Psoas muscle (tissue), 8 donors: ENCODE results near the gene ACOX3. TPM values are rescaled to one million over a fixed set of nuclear protein-coding genes. Genes with fewer than 3 reads are reported as not detected.
A peak's percentile ranks its signal among the peaks of the same experiment; 100 is the strongest.

Experiments
- ATAC-seq, 4 donors: fragments of 200-7000 bp; cut with Tn5 transposase; one replicate each; pipeline ENCODE4 v1.9.1; 2020; ENCODE audit warnings: moderate library complexity in 3 of 4, mild to moderate bottlenecking in 2 of 4
- DNase-seq, 2 donors: peaks; one replicate each; pipeline ENCODE4 v3.0.0-alpha.2; 2020
- H3K27ac ChIP-seq: fragments of 200-600 bp; one replicate; pipeline ENCODE4 v1.8.0; 2022
- H3K27me3 ChIP-seq, 3 donors: fragments of 200-600 bp in 1 of 3; one replicate each; pipeline versions ENCODE4 v1.6.1 to v1.8.0; 2013 to 2022; ENCODE audit warnings: low read length in 2 of 3, mild to moderate bottlenecking in 2 of 3, moderate library complexity in 1 of 3; ENCODE audit not compliant: insufficient read depth in 3 of 3
- H3K36me3 ChIP-seq, 2 donors: fragments of 200-600 bp in 1 of 2; one replicate each; pipeline versions ENCODE4 v1.6.1 to v1.8.0; 2013 to 2022; ENCODE audit warnings: low read depth in 1 of 2, mild to moderate bottlenecking in 1 of 2, moderate library complexity in 1 of 2; ENCODE audit not compliant: insufficient read depth in 1 of 2
- H3K4me1 ChIP-seq: fragments of 200-600 bp; one replicate; pipeline ENCODE4 v1.8.0; 2022
- H3K4me3 ChIP-seq: fragments of 200-600 bp; one replicate; pipeline ENCODE4 v1.8.0; 2022; ENCODE audit warnings: mild to moderate bottlenecking
- H3K9me3 ChIP-seq: fragments of 200-600 bp; one replicate; pipeline ENCODE4 v1.8.0; 2022
- WGBS, 3 donors: extraction: QIAGEN DNeasy Blood & Tissue Kit; methylation state at CpG; one replicate each; pipeline versions ENCODE4 v1.1.6 to v1.1.7; 2013; 5-methylcytosine and 5-hydroxymethylcytosine counted together
- intact Hi-C, 2 donors: fragments of 100-400 bp; cut with DNase I; formaldehyde crosslinking; loops; one replicate each; pipeline versions ENCODE4 v1.11.0 to v1.14.2; 2022
- polyA plus RNA-seq, 3 donors: library from polyadenylated mRNA; stranded (reverse); fragments of 200-250 nt; gene quantifications; one replicate each; pipeline ENCODE4 v1.2.3, GENCODE V29; 2013
- total RNA-seq, 4 donors: library from RNA; stranded (reverse); fragmentation: NEBNext Ultra II Directional in 2 of 4; extraction: Animal tissue kit (Norgen Biotek cat#: 25700) in 2 of 4; gene quantifications; one replicate each; pipeline versions ENCODE4 v1.2.1 to v1.2.4, GENCODE V29; 2021 to 2023
- TF ChIP-seq, protein P1 (sequence below): fragments of 200-600 bp; IDR thresholded peaks from one replicate; pipeline ENCODE4 v1.8.0; 2022; ENCODE audit warnings: antibody characterized with exemption
- donor health status: healthy with polysubstance abuse.
- donor health status: DM: no; HTN: no; CAD: no; lungs with moderate emphysema.
- donor health status: Bipolar disorder and iron deficiency.
- donor health status: healthy.
- donor health status: DM: yes; HTN: yes; CAD: no.
- donor health status: DM: no; HTN: no; CAD: no.
- donor health status: DM: no; HTN: no; CAD: no.
- donor health status: DM: yes; HTN: yes; CAD: no.

ACOX3 gene
- total and polyA plus RNA-seq, 7 donors: 5.6 to 18.8 (median 10.8) TPM

DNA sequence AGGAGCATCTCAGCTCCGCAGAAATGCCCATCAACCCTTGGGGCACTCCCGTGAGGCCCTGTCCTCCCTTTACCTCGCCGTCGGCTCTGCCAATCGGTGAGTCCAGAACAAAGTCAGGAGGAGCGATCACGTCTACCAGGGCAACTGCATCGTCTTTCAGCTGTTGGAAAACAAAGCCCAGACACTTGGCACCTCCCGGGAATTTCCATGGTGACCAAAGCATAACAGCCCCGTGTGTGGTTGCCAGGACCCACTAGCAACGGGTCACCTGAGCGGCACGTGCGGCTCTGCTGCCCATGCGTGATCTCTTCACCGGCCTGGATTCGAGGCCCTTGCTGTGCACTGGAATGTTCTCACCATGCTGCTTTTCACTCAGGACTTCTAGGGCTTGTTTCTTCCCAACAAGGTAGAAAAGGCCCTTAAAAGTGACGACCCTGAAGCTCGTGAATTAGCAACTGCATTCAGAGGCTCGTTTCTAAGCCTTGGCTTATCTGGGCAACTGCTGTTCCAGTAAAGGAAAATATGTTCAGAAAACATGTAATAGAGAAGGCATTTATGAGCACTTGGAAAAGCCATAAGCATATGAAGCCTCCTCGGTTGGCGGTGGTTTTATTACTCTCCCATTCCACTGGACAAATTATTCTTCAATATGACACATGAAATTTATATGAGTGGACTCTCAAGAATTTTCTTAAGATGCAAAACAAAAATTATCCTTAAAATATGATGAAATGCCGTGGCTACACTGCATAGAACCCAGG lies 69.5 kb downstream of the ACOX3 start:
- peak; percentile 43 to 79 (median 72) for ATAC-seq

DNA sequence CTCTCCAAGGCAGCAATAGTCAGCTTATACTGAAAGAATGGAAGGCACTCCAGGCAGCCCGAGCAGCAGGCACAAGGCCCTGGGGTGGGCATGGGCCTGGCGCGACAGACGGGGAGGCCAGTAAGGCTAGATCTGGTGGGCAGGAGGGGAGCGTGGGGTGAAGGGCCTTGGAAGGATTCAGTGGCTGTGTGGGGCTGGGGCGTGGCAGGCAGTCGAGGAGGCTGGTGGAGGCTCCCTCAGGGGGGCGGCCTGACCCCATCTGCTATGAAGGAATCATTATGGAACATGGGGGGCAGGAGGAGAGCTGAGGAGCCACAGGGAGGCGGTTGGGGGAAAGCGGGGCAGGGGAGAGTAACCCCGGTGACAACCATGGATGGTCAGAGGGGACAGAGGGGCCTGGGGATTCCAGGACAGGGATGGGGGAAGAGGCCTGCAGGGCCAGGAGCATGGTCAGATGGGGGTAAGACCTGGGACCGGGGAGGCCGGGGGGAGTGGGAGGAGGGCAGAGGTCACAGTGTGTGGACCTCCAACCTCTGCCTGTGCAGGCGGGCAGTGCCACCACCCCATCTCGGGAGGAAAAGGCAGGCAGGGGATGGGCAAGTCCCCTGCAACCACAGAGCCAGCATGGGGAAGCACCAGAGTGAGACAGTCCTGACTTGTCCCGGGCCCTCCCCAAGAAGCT lies 70.3 kb downstream of the ACOX3 start:
- H3K27me3 ChIP-seq: no peaks in the 10 kb centered on the region
- no peak overlapping the region for H3K4me3 ChIP-seq
- DNase-seq: peak; percentile 10 to 32
- TF ChIP-seq, protein P1, sequence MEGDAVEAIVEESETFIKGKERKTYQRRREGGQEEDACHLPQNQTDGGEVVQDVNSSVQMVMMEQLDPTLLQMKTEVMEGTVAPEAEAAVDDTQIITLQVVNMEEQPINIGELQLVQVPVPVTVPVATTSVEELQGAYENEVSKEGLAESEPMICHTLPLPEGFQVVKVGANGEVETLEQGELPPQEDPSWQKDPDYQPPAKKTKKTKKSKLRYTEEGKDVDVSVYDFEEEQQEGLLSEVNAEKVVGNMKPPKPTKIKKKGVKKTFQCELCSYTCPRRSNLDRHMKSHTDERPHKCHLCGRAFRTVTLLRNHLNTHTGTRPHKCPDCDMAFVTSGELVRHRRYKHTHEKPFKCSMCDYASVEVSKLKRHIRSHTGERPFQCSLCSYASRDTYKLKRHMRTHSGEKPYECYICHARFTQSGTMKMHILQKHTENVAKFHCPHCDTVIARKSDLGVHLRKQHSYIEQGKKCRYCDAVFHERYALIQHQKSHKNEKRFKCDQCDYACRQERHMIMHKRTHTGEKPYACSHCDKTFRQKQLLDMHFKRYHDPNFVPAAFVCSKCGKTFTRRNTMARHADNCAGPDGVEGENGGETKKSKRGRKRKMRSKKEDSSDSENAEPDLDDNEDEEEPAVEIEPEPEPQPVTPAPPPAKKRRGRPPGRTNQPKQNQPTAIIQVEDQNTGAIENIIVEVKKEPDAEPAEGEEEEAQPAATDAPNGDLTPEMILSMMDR: no peak
- H3K9me3 ChIP-seq: no peaks in the 10 kb centered on the region
- intact Hi-C loops: no loop called here
- ATAC-seq: peak in 2 of 4 donors; percentile 3 to 5
- 89 to 91% (median 90%) methylated on average over 16 of the region's 16 CpGs for WGBS, 3 donors
- H3K4me1 ChIP-seq: no peaks in the 10 kb centered on the region
- peaks cover 0 to 24% of the 10 kb centered on the region in 2 donors for H3K36me3 ChIP-seq
- no peak overlapping the region for H3K27ac ChIP-seq

More for the DNA sequence above, 69.5 kb downstream of the ACOX3 start:
- Histone ChIP-seq H3K4me1 (no peaks in the 10 kb centered on the region), H3K4me3 (no peak overlapping the region), H3K9me3 (no peaks in the 10 kb centered on the region), H3K27me3 (no peaks in the 10 kb centered on the region), H3K36me3 (peaks cover 0 to 18% of the 10 kb centered on the region in 2 donors), H3K27ac (no peak overlapping the region)
- WGBS, 3 donors: 43 to 52% (median 51%) methylated on average over 24 of the region's 24 CpGs
- intact Hi-C loops: no loop called here
- TF ChIP-seq, protein P1: no peak
- peak; percentile 25 to 68 for DNase-seq

DNA sequence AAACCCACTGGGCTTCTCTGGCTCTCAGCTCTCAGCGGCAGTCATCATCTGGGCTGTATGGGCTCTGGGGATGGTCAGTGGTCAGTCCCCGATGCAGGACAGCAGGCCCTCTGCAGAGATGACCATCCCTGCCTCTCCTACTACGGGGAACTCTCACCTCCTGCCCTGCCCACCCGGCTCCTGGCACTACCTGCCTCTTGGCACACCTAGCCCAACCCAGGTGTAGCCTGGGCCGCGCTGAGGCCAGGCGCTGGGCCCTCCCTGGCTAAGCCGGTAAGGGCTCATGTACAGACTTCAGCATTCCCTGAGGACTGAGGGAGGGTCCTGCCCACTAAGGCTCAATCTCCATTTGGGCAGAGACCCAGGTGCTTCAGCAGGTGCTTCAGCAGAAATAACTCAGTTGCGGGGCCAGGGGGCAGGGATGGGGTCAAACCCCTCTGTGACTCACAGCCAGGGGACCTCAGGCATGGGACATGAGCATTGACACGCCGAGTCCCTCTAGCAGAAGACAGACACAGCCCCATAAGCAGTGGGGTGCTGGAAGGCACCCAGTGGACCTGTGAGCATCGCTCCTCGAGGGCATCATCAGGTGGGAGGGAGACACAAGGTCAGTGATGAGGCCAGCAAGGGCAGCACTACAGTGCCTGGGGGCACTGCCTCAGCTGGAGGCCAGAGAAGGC lies 71.0 kb downstream of the ACOX3 start:
- ATAC-seq (no peak), DNase-seq (peak; percentile 9 to 23)
- peaks cover 0 to 24% of the 10 kb centered on the region in 2 donors for H3K36me3 ChIP-seq
- 93 to 96% (median 94%) methylated on average over 13 of the region's 13 CpGs for WGBS, 3 donors
- intact Hi-C loops: no loop called here
- H3K4me3 ChIP-seq: no peak overlapping the region
- no peaks in the 10 kb centered on the region for H3K9me3 ChIP-seq
- H3K4me1 ChIP-seq: no peaks in the 10 kb centered on the region
- no peaks in the 10 kb centered on the region for H3K27me3 ChIP-seq
- no peak overlapping the region for H3K27ac ChIP-seq
- TF ChIP-seq, protein P1: no peak

- TF ChIP-seq, protein P1: no peak
- DNase-seq (peak in 1 of 2 donors; percentile 32), ATAC-seq (no peak)
- Histone ChIP-seq H3K4me1 (no peaks in the 10 kb centered on the region), H3K27ac (no peak overlapping the region), H3K36me3 (peaks cover 0 to 25% of the 10 kb centered on the region in 2 donors), H3K4me3 (no peak overlapping the region), H3K9me3 (no peaks in the 10 kb centered on the region), H3K27me3 (no peaks in the 10 kb centered on the region)
- WGBS, 3 donors: 89 to 94% (median 92%) methylated on average over 11 to 12 of the region's 12 CpGs
- intact Hi-C loops: no loop called here
These were observed 71.5 kb downstream of the ACOX3 start for GRCh38 chr4:8368998-8369397.
